Measurements from ENCODE around the gene AFDN.

- no peak for TF ChIP-seq CTCF (conservative IDR thresholded peaks at IDR 0.05; ENCODE audit: low read depth, low read length)
- no peak for TF ChIP-seq EZH2 (IDR thresholded peaks at IDR 0.05; ENCODE audit: borderline replicate concordance, low read depth, low read length, poor library complexity, severe bottlenecking)
Measured at GRCh38 chr6:167993169-167993568, 166.5 kb downstream of the AFDN start.
